Transverse colon (tissue), 3 donors: Measurements from ENCODE around the gene GPC5.

ENCODE experiments used
- CTCF ChIP-seq, 5 experiments: fragments of 200-600 bp in 3 of 5; fragments of 450-650 bp in 2 of 5; sonication (generic) in 3 of 5; IDR thresholded peaks; 1 replicate in 2 of 5; 2 replicates in 3 of 5; pipeline ENCODE4 v1.5.1; 2016 to 2017; ENCODE audit warnings: antibody characterized with exemption in 5 of 5, inconsistent platforms in 3 of 5, mild to moderate bottlenecking in 2 of 5, moderate library complexity in 1 of 5
- POLR2A ChIP-seq: fragments of 450-650 bp; IDR thresholded peaks from one replicate; pipeline ENCODE4 v1.6.1; 2016; ENCODE audit warnings: antibody characterized with exemption, mild to moderate bottlenecking, moderate library complexity

- TF ChIP-seq POLR2A, result no peak
- TF ChIP-seq CTCF (IDR thresholded peaks at IDR 0.05), result no peak
Measured at GRCh38 chr13:92661406-92661805, 1263.0 kb downstream of the GPC5 start.
